ENCODE results near the gene HNMT.

The HNMT gene

GRCh38 chr2:137937778-137938177 lies 26.5 kb upstream of the HNMT start:
- no peaks in the 10 kb centered on the region for H3K9me3 ChIP-seq (ENCODE audit: insufficient read depth, low read depth, low read length)

GRCh38 chr2:137938204-137938603 lies 26.1 kb upstream of the HNMT start:
- no peaks in the 10 kb centered on the region for H3K4me1 ChIP-seq (ENCODE audit: insufficient read depth, low read length)
- H3K27me3 ChIP-seq (ENCODE audit: insufficient read depth, low read length) = no peaks in the 10 kb centered on the region
- no peak overlapping the region for H3K4me3 ChIP-seq (ENCODE audit: low read length)
- H3K36me3 ChIP-seq (ENCODE audit: insufficient read depth, low read depth, low read length) = no peaks in the 10 kb centered on the region
- no peaks in the 10 kb centered on the region for H3K9me3 ChIP-seq (ENCODE audit: insufficient read depth, low read depth, low read length)
- no peak overlapping the region for H3K27ac ChIP-seq (ENCODE audit: low read length)
- no peak overlapping the region for H3K9ac ChIP-seq (ENCODE audit: low read depth, low read length)

More at GRCh38 chr2:137937778-137938177, 26.5 kb upstream of the HNMT start:
- Histone ChIP-seq H3K36me3 (ENCODE audit: insufficient read depth, low read depth, low read length) (no peaks in the 10 kb centered on the region), H3K4me3 (ENCODE audit: low read length) (no peak overlapping the region), H3K27ac (ENCODE audit: low read length) (no peak overlapping the region), H3K27me3 (ENCODE audit: insufficient read depth, low read length) (no peaks in the 10 kb centered on the region), H3K9ac (ENCODE audit: low read depth, low read length) (no peak overlapping the region), H3K4me1 (ENCODE audit: insufficient read depth, low read length) (no peaks in the 10 kb centered on the region)

- H3K27ac ChIP-seq (ENCODE audit: low read length) = no peak overlapping the region
- H3K27me3 ChIP-seq (ENCODE audit: insufficient read depth, low read length) = no peaks in the 10 kb centered on the region
- H3K4me1 ChIP-seq (ENCODE audit: insufficient read depth, low read length) = no peaks in the 10 kb centered on the region
- H3K36me3 ChIP-seq (ENCODE audit: insufficient read depth, low read depth, low read length) = no peaks in the 10 kb centered on the region
- H3K9ac ChIP-seq (ENCODE audit: low read depth, low read length) = no peak overlapping the region
- H3K4me3 ChIP-seq (ENCODE audit: low read length) = no peak overlapping the region
- H3K9me3 ChIP-seq (ENCODE audit: insufficient read depth, low read depth, low read length) = no peaks in the 10 kb centered on the region
Observed at GRCh38 chr2:137939026-137939425, 25.2 kb upstream of the HNMT start.

DNA sequence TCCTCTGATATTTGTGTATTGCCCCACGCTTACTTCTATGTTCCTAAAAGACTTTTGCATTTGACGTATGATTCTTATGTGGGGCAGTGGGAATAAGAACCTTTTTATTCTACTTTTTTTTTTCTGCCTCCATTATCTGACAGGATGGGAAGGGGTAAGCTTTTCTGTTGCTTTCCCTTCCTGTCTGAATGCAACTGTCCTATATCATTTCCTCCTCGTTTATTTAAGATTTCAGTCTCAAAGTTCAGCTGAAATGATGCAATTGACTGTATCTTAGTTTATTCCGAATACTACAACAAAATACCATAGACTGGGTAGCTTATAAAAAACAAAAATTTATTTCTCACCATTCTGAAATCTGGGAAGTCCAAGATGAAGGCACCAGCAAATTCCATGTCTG lies 24.1 kb upstream of the HNMT start:
- no peaks in the 10 kb centered on the region for H3K36me3 ChIP-seq (ENCODE audit: insufficient read depth, low read depth, low read length)
- H3K4me3 ChIP-seq (ENCODE audit: low read length) = no peak overlapping the region
- no peak overlapping the region for H3K27ac ChIP-seq (ENCODE audit: low read length)
- H3K9me3 ChIP-seq (ENCODE audit: insufficient read depth, low read depth, low read length) = no peaks in the 10 kb centered on the region
- H3K27me3 ChIP-seq (ENCODE audit: insufficient read depth, low read length) = no peaks in the 10 kb centered on the region
- H3K9ac ChIP-seq (ENCODE audit: low read depth, low read length) = no peak overlapping the region
- no peaks in the 10 kb centered on the region for H3K4me1 ChIP-seq (ENCODE audit: insufficient read depth, low read length)

- H3K36me3 ChIP-seq (ENCODE audit: insufficient read depth, low read depth, low read length) = no peaks in the 10 kb centered on the region
- H3K9ac ChIP-seq (ENCODE audit: low read depth, low read length) = no peak overlapping the region
- peaks cover 17% of the 10 kb centered on the region for H3K27me3 ChIP-seq (ENCODE audit: insufficient read depth, low read length)
- no peaks in the 10 kb centered on the region for H3K9me3 ChIP-seq (ENCODE audit: insufficient read depth, low read depth, low read length)
- H3K4me3 ChIP-seq (ENCODE audit: low read length) = no peak overlapping the region
- no peak overlapping the region for H3K27ac ChIP-seq (ENCODE audit: low read length)
- no peaks in the 10 kb centered on the region for H3K4me1 ChIP-seq (ENCODE audit: insufficient read depth, low read length)
Observed at GRCh38 chr2:137942037-137942832, 22.0 kb upstream of the HNMT start.

DNA sequence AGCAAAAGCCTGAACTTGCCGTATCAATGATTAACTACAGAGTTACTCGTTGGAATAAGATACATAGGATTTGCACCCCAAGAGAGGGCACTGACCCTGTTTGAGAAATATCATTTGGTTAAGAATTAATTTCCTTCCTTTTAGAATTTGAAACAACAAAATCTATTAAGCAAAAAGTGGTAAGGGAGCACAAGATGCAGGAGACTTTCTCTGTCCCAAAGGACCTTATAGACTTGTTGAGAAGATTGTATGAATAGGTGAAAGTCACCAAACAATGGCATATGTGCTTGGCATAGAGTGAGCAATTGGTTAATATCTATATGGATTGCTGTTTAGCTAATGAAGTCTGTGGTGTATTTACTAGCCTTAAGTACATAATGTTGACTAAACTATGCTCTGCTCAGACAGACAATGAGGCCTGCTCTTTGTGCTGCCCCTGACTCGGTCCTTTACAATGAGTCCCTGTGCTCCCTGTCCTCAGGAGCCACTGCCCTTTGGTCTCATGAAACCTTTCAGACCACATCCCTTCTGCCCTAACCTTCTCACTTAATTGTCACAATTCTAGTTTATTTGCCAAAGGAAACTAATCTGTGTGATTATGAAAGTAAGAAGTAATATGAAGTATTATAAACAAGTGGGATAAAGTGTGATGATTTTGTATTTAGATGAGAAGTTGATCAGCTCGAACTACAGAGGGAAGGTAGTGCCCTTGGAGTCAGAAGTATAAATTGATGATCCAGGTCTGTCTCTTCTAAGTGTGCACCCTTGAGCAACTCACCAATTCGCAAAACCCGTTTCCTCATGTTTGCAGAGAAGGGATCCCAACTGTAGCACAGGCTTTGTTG lies 21.2 kb upstream of the HNMT start:
- H3K27me3 ChIP-seq (ENCODE audit: insufficient read depth, low read length) = peaks cover 22% of the 10 kb centered on the region
- no peak overlapping the region for H3K9ac ChIP-seq (ENCODE audit: low read depth, low read length)
- H3K9me3 ChIP-seq (ENCODE audit: insufficient read depth, low read depth, low read length) = no peaks in the 10 kb centered on the region
- no peaks in the 10 kb centered on the region for H3K4me1 ChIP-seq (ENCODE audit: insufficient read depth, low read length)
- H3K36me3 ChIP-seq (ENCODE audit: insufficient read depth, low read depth, low read length) = no peaks in the 10 kb centered on the region
- no peak overlapping the region for H3K4me3 ChIP-seq (ENCODE audit: low read length)
- no peak overlapping the region for H3K27ac ChIP-seq (ENCODE audit: low read length)

- Histone ChIP-seq H3K36me3 (ENCODE audit: insufficient read depth, low read depth, low read length) (no peaks in the 10 kb centered on the region), H3K9ac (ENCODE audit: low read depth, low read length) (no peak overlapping the region), H3K4me3 (ENCODE audit: low read length) (no peak overlapping the region), H3K9me3 (ENCODE audit: insufficient read depth, low read depth, low read length) (no peaks in the 10 kb centered on the region), H3K4me1 (ENCODE audit: insufficient read depth, low read length) (no peaks in the 10 kb centered on the region), H3K27ac (ENCODE audit: low read length) (no peak overlapping the region), H3K27me3 (ENCODE audit: insufficient read depth, low read length) (peaks cover 22% of the 10 kb centered on the region)
Observed at GRCh38 chr2:137943678-137944347, 20.5 kb upstream of the HNMT start.

DNA sequence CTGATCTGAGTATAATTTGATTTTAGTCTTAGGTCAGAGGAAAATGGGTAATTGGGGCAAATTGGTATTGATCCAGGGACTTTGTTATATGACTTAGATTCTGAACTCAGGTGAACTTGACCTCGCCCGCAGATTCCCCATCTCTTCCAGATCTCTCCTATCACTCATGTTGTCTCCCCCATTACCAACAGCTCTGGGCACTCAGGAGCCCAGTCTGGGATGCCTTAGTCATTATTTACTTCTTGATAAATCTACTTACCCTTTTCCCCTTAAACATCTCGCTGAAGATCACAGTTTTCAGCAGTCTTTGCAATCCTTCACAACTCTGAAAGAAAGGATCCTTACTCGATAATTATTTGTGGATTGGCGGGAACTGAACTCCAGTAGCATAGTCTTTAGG lies 19.6 kb upstream of the HNMT start:
- H3K36me3 ChIP-seq (ENCODE audit: insufficient read depth, low read depth, low read length) = no peaks in the 10 kb centered on the region
- H3K4me3 ChIP-seq (ENCODE audit: low read length) = no peak overlapping the region
- no peak overlapping the region for H3K9ac ChIP-seq (ENCODE audit: low read depth, low read length)
- H3K27me3 ChIP-seq (ENCODE audit: insufficient read depth, low read length) = peaks cover 22% of the 10 kb centered on the region
- no peaks in the 10 kb centered on the region for H3K4me1 ChIP-seq (ENCODE audit: insufficient read depth, low read length)
- no peak overlapping the region for H3K27ac ChIP-seq (ENCODE audit: low read length)
- no peaks in the 10 kb centered on the region for H3K9me3 ChIP-seq (ENCODE audit: insufficient read depth, low read depth, low read length)

DNA sequence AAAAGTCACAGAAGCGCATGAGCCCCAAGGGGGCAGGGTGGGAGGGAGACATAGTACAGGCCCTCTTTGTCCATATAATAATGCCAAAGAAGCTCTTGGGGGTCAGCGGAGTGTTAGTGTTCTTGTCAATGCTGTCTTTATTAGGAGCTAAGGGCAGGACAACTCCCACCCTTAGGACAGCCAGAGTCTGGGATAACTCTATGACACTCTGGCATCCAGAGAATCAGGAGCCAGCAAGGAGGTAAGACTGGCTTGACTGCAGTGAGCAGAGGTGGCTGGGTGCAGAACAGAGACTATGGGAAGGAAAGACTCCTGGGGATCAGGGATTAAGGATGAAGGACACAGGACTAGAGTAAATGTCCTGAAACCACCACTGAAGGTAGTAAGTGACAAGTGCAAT lies 19.0 kb upstream of the HNMT start:
- no peaks in the 10 kb centered on the region for H3K36me3 ChIP-seq (ENCODE audit: insufficient read depth, low read depth, low read length)
- H3K9ac ChIP-seq (ENCODE audit: low read depth, low read length) = no peak overlapping the region
- H3K27ac ChIP-seq (ENCODE audit: low read length) = no peak overlapping the region
- H3K4me3 ChIP-seq (ENCODE audit: low read length) = no peak overlapping the region
- H3K4me1 ChIP-seq (ENCODE audit: insufficient read depth, low read length) = no peaks in the 10 kb centered on the region
- H3K9me3 ChIP-seq (ENCODE audit: insufficient read depth, low read depth, low read length) = no peaks in the 10 kb centered on the region
- H3K27me3 ChIP-seq (ENCODE audit: insufficient read depth, low read length) = peaks cover 22% of the 10 kb centered on the region

- H3K4me3 ChIP-seq (ENCODE audit: low read length) = no peak overlapping the region
- H3K27ac ChIP-seq (ENCODE audit: low read length) = no peak overlapping the region
- H3K4me1 ChIP-seq (ENCODE audit: insufficient read depth, low read length) = no peaks in the 10 kb centered on the region
- H3K9ac ChIP-seq (ENCODE audit: low read depth, low read length) = no peak overlapping the region
- no peaks in the 10 kb centered on the region for H3K9me3 ChIP-seq (ENCODE audit: insufficient read depth, low read depth, low read length)
- H3K36me3 ChIP-seq (ENCODE audit: insufficient read depth, low read depth, low read length) = no peaks in the 10 kb centered on the region
- H3K27me3 ChIP-seq (ENCODE audit: insufficient read depth, low read length) = peaks cover 22% of the 10 kb centered on the region
Observed at GRCh38 chr2:137946227-137946626, 18.0 kb upstream of the HNMT start.

- no peaks in the 10 kb centered on the region for H3K36me3 ChIP-seq (ENCODE audit: insufficient read depth, low read depth, low read length)
- H3K9me3 ChIP-seq (ENCODE audit: insufficient read depth, low read depth, low read length) = no peaks in the 10 kb centered on the region
- H3K27ac ChIP-seq (ENCODE audit: low read length) = no peak overlapping the region
- peaks cover 22% of the 10 kb centered on the region for H3K27me3 ChIP-seq (ENCODE audit: insufficient read depth, low read length)
- H3K4me3 ChIP-seq (ENCODE audit: low read length) = no peak overlapping the region
- H3K9ac ChIP-seq (ENCODE audit: low read depth, low read length) = no peak overlapping the region
- no peaks in the 10 kb centered on the region for H3K4me1 ChIP-seq (ENCODE audit: insufficient read depth, low read length)
Observed at GRCh38 chr2:137947032-137947727, 17.1 kb upstream of the HNMT start.

All from iPS-20b (cell line).